HL-60/S4 treated with retinoic acid at 250 ng/mL for 4 days and 3 days (cell line): ENCODE measurements around the gene PRKCA.

Experiments
- in situ Hi-C: fragments of 300-500 bp; cut with MboI; formaldehyde crosslinking; loops from 2 replicates; pipeline ENCODE4 v1.7.0; 2022; ENCODE audit warnings: low sequenced_read_pairs

Gene PRKCA

GRCh38 chr17:66411520-66411919 lies 109.1 kb downstream of the PRKCA start:
- in situ Hi-C loops = no loop called here

- in situ Hi-C loops = no loop called here
Measured at GRCh38 chr17:66412857-66413558, 110.6 kb downstream of the PRKCA start.

DNA sequence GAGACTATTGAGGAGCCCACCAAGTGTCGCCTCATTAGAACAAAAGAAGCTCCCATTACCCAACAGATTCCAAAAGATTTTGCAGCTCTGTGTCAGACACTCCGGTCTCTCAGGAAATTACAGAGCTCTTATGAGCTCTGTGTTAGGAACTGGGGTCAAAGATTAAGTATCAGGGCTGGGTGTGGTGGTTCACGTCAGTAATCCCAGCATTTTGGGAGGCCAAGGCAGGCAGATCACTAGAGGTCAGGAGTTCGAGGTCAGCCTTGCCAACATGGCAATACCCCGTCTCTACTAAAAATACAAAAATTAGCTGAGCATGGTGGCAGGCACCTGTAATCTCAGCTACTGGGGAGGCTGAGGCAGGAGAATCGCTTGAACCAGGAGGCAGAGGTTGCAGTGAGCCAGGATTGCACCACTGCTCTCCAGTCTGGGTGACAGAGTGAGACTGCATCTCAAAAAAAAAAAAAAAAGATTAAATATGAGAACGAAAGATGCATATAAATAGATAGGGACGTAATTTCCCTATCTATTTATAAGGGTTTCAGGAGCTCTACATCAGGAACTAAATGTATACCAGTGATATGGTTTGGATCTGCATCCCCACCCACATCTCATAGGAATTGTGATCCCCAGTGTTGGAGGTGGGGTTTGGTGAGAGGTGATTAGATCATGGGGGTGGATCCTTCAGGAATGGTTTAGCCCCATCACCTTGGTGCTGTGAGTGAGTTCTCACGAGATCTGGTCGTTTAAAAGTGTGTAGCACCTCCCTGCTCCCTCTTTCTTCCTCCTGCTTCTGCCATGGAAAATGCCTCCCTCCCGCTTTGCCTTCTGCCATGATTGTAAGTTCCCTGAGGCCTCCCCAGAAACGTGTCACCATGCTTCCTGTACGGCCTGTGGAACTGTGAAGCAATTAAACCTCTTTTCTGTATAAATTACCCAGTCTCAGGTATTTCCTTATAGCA lies 111.4 kb downstream of the PRKCA start:
- in situ Hi-C loops = no loop called here

DNA sequence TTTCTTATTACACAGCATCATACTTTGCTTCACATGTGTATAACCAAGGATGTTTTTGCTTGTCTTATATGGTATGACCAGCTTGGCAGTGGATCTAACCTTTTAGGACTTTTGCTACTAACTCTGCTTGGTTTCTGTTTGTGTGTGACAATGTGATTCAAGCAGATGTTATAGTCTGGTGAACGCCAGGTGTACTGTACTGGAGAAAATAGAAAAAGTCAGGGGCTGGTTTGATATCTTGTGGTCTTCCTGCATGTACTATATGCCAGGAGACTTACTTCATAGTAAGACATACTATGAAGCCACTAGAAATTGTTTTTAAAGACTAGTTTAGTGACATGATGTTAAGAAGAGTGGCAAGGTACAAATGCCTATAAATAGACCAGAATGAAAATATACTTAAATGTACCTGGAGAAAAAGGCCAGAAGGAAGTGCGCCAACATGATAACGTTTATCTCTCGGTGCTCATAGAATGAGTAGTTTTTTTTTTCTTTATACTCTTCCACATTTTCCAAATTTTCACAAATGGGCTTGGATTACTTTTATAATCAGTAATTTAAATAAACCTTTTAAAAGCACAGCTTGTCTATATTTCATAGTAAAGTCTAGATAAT lies 112.3 kb downstream of the PRKCA start:
- in situ Hi-C loops = no loop called here

DNA sequence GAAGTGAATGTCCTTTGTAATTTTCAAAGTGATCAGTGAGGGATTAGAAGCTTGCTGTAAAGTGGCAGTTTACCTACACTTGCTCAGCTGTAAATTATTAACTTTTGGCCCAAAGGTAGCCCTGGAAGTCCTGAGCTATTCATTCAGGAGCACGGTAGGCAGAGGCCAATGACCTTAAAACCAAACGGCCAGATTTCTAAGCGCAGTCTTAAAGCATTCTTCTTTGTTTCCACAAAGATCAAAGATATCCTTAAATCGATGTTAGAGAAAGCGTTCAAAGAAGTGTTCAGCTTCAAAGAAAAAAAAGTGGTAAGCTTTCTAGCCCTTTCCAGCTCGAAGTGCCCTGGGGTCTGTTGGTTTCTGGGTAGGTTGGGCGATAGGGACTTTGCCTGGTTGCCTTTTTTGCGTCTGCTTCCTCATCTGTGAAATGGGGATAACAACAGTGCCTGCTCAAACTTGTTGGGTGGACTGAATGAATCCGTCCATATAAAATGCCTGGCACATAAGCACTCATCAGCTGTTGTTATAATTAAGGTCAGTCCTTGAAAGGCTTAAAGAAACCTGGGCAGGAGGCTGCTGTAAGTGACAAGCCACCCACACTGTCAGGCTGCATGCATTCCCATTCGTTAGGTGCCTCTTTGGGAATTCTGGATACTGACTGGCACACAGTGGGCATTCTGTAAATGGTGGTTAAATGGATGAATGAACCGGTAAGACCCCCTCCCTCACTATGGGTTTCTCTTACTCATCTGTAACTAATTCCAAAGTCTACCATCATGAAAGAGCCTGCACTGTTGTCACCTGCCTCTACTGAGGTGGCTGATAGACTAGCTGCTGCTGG lies 113.2 kb downstream of the PRKCA start:
- in situ Hi-C loops = no loop called here

DNA sequence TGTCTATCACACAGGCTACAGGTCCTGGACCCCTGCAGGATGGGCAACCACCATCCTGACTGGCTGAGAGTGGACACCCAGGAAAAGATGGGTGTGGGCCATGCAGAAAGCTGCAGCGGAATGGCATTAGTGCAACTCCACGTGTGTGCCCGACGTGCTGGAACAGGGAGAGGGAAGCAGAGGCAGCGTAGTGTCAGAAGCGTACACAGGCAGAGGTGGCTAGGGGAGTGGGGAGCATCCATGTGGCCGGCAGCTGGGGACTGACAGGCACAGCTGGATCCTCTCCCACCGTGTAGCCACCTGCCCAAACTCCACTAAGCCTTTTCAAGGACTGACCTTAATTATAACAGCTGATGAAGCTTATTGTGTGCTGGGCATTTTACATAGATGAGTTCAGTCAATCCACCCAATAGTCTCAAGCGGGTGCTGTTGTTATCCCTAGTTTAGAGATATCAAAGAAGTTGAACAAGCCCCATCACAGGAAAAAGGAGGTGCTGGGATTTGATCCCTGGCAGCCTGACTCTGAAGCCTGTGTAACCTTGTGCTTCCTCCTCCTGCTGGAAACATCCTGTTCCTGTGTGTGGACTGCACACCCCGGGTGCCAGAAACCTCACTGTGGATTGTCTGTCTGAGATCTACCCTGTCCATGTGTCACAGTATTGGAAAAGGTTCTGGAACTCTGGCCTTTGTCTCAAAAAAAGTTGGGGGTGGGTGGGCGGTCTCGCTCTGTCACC lies 114.0 kb downstream of the PRKCA start:
- in situ Hi-C loops = no loop called here

GRCh38 chr17:66417300-66417719 lies 114.9 kb downstream of the PRKCA start:
- in situ Hi-C loops = no loop called here

- in situ Hi-C loops = no loop called here
Measured at GRCh38 chr17:66420961-66421371, 118.6 kb downstream of the PRKCA start.

DNA sequence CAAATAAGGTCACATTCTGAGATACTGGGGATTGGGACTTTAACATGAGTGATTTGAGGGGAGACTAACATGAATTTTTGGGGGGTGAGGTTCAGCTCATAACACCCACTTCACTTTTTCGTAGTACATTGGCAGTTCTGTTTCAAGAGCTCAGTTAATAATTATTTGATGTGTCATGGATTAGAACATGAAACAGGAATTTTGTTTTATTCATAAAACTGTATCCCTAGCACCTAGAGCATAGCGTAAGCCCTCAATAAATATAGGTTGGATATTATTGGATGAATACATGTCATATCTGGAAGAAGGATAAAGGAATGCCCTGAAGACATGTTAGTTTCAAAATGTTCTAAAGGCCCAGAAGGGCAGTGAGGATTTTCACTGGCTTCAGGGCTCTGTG lies 119.8 kb downstream of the PRKCA start:
- in situ Hi-C loops = no loop called here

DNA sequence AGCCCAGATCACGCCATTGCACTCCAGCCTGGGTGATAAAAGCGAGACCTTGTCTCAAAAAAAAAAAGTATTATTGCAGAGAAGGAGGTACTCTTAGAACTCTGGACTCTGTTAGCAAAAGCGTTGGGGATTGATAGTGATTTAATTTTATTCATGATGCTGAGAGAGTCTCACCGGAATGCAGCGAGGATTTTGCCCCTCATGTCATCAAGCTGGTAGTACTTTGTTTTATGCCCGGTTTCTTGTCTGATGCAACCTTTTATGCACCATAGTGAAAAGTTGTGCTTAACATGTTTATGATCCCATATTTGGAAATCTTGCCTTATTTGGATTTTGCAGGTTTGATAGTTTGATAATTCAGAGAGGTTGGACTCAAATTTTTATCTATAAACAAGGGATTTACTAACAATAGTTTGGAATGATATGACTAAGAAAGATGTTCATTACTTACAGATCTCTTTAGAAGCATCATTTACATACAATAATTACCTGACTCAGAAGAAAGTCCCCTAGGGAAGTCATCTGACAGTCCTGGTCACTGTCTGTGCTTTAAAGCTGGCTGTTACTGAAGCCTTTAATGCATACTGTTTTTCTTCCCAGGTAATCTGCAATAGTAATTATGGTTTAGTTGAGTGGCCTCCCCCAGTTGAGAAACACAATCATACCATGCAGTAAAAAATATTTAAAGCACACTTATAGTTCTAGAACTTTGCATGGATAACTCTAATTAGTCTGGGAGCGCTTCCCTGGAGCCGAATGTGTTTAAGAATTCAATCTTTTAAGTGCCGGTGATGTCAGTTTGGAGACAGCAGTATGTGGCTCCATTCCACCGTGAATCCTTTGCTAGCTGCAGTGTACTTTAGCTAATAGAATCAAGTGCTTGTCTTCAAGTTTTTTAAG lies 120.9 kb downstream of the PRKCA start:
- in situ Hi-C loops = no loop called here

- in situ Hi-C loops = no loop called here
Measured at GRCh38 chr17:66425756-66426396, 123.5 kb downstream of the PRKCA start.

DNA sequence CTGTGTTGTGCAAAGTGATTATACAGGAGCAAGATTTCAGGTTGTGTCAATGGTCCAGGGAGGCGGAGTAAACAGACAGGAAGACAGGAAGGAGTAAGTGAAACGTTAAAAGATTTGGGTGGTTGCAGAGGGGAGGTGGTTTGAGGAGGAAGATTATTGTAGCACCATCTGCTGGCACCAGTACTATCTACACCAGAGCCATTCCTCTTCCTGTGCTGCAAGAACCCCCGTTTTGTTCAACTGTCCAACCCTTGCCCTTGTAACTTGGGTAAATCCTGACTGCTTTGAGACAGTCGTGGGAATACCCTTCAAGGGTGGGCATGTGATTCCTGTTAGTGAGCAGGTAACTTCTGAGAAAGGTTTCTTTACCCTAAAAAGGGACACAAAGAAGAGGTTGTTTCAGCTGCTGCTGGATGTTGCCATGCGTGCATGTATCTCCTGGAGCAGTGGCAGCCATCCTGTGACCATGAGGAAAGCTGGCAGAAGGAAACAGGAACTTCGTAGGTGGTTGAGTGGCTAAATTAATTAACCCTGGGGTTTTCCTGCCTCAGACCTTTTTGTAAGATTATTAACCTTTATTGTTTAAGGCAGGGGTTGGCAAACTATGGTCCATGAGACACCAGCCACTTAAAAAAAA lies 124.1 kb downstream of the PRKCA start:
- in situ Hi-C loops = no loop called here

DNA sequence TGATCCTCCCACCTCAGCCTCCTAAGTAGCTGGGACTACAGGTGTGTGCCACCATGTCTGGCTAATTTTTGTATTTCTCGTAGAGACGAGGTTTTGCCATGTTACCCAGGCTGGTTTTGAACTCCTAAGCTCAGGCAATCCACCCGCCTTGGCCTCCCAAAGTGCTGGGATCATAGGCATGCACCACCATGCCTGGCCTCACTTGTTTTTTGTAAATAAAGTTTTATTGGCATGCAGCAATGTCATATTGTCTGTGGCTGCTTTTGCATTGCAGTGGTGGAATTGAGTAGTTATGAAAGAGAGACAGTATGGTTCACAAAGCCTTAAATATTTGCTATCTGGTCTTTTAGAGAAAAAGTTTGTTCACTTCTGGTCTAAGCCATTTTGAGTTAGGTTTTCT lies 124.7 kb downstream of the PRKCA start:
- in situ Hi-C loops = no loop called here

GRCh38 chr17:66429680-66430079 lies 127.3 kb downstream of the PRKCA start:
- in situ Hi-C loops = no loop called here

DNA sequence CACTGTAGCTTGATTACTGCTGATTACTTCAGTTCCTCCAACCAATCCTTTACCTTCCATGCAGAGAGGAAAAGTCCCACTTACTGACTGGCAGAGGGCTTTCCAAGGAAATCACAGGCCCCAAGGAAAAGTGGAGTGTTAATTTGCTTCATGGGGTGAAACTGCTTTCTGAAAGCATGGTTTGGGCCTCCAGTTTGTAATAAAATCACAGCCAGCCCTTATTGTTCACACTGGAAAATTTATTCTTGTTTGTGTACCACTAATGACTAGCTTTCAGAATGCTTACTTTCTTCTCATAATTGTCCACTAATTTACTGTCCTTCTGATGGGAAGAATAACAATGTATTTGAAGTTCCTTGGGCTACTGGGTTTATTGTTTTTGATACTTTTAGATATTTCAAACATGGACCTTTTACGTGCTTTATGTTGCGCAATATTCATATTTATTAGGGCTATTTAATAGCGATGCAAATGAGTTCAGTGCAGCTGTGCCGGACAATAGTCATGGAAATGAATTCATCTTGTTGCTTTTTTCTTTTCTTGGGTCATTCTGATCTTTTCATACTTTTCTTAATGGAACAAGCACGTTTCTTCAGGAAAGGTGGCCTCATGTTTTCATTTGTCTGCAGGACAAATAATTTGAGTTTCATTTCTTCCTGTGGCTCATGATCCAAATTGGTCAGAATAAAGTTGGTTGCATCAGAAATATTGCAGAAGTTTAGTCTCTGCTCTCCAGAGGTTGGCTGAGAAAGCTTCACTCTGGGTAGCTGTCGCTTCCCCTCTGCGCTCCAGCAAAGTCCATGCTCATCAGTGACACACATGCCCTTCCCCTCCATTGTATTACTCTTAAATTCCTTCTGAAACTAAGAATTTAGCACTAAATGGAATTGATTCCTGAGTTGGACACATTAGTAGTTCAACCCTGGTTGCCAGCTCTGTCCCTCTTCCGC lies 128.7 kb downstream of the PRKCA start:
- in situ Hi-C loops = no loop called here

DNA sequence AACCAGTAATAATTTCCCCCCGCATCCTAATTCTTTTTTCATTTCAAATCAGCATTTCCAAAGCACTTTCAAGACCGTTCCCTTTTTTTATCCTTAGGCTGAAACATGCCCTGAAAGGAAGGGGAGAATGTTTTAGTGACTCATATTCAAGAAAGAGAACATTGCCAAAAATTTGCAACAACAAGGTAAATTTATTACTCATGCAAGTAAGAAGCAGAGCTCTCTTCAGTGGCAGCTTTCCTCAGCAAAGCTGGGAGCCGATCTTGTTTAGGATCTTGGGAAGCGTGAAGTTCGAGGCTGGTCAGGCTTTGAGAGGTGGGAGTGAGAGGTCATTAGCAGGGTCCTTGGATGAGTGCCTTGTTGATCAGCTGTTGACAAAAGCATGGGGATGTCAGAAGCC lies 129.5 kb downstream of the PRKCA start:
- in situ Hi-C loops = no loop called here

GRCh38 chr17:66432411-66432957 lies 130.1 kb downstream of the PRKCA start:
- in situ Hi-C loops = no loop called here
